ENCODE data around the gene TMEM156.

Gene TMEM156

GRCh38 chr4:38931125-38931524 lies 101.1 kb downstream of the TMEM156 start:
- Histone ChIP-seq H3K18ac (ENCODE audit: low read depth in 1 of 2, low read length in 2 of 2) (no peak overlapping the region), H4K91ac (ENCODE audit: low read length) (no peak overlapping the region), H3K14ac (ENCODE audit: low read length in 2 of 2) (no peak overlapping the region), H3K9ac (ENCODE audit: low read length) (no peak overlapping the region), H2AK5ac (ENCODE audit: low read length, severe bottlenecking) (peak overlapping the region; percentile 81), H2BK120ac (ENCODE audit: low read depth, low read length) (no peak overlapping the region), H2BK5ac (ENCODE audit: low read depth, low read length, poor library complexity, severe bottlenecking) (no peak overlapping the region), H3K4me1 (ENCODE audit: control insufficient read depth, insufficient read depth, low read depth, low read length) (peaks cover 7% of the 10 kb centered on the region), H3K27ac (ENCODE audit: low read length, poor library complexity, severe bottlenecking) (no peak overlapping the region), H3K27me3 (ENCODE audit: control insufficient read depth in 1 of 2, insufficient read depth in 1 of 2, low read length in 2 of 2) (no peaks in the 10 kb centered on the region), H2AFZ (ENCODE audit: low read depth, low read length) (no peak overlapping the region), H3K4ac (ENCODE audit: low read depth in 1 of 2, low read length in 2 of 2) (no peak overlapping the region), H2BK12ac (ENCODE audit: low read length in 2 of 2) (no peak overlapping the region), H2BK15ac (ENCODE audit: low read depth, poor library complexity, severe bottlenecking) (no peak overlapping the region), H3K9me3 (ENCODE audit: control insufficient read depth, low read length) (no peaks in the 10 kb centered on the region), H4K8ac (ENCODE audit: low read length) (no peak overlapping the region), H3K23ac (ENCODE audit: low read length in 2 of 2) (no peak overlapping the region), H3K4me3 (ENCODE audit: insufficient read depth in 1 of 2, low read depth in 1 of 2, low read length in 2 of 2) (no peak overlapping the region), H3K4me2 (ENCODE audit: low read length, poor library complexity, severe bottlenecking) (no peak overlapping the region), H3K79me1 (replicated peaks; ENCODE audit: low read length, poor library complexity, severe bottlenecking) (peaks cover 25% of the 10 kb centered on the region), H3K36me3 (ENCODE audit: control insufficient read depth in 1 of 2, insufficient read depth in 2 of 2, low read depth in 1 of 2, low read length in 2 of 2) (peaks cover 32 to 95% of the 10 kb centered on the region in 2 experiments)
- 100% methylated on average over 3 of the region's 5 CpGs for WGBS
- no peak for DNase-seq

- peaks cover 25% of the 10 kb centered on the region for H3K79me1 ChIP-seq (replicated peaks; ENCODE audit: low read length, poor library complexity, severe bottlenecking)
- no peak overlapping the region for H3K18ac ChIP-seq (ENCODE audit: low read depth in 1 of 2, low read length in 2 of 2)
- H2AK5ac ChIP-seq (ENCODE audit: low read length, severe bottlenecking), result no peak overlapping the region
- no peak overlapping the region for H4K91ac ChIP-seq (ENCODE audit: low read length)
- H3K36me3 ChIP-seq (ENCODE audit: control insufficient read depth in 1 of 2, insufficient read depth in 2 of 2, low read depth in 1 of 2, low read length in 2 of 2), result peaks cover 34 to 97% of the 10 kb centered on the region in 2 experiments
- H2BK120ac ChIP-seq (ENCODE audit: low read depth, low read length), result no peak overlapping the region
- no peak overlapping the region for H3K9ac ChIP-seq (ENCODE audit: low read length)
- H3K27me3 ChIP-seq (ENCODE audit: control insufficient read depth in 1 of 2, insufficient read depth in 1 of 2, low read length in 2 of 2), result no peaks in the 10 kb centered on the region
- DNase-seq, result no peak
- no peak overlapping the region for H3K4me3 ChIP-seq (ENCODE audit: insufficient read depth in 1 of 2, low read depth in 1 of 2, low read length in 2 of 2)
- H3K4me1 ChIP-seq (ENCODE audit: control insufficient read depth, insufficient read depth, low read depth, low read length), result peaks cover 7% of the 10 kb centered on the region
- H2BK5ac ChIP-seq (ENCODE audit: low read depth, low read length, poor library complexity, severe bottlenecking), result no peak overlapping the region
- no peak overlapping the region for H3K14ac ChIP-seq (ENCODE audit: low read length in 2 of 2)
- H3K4me2 ChIP-seq (ENCODE audit: low read length, poor library complexity, severe bottlenecking), result no peak overlapping the region
- H2BK15ac ChIP-seq (ENCODE audit: low read depth, poor library complexity, severe bottlenecking), result no peak overlapping the region
- no peaks in the 10 kb centered on the region for H3K9me3 ChIP-seq (ENCODE audit: control insufficient read depth, low read length)
- no peak overlapping the region for H4K8ac ChIP-seq (ENCODE audit: low read length)
- no peak overlapping the region for H3K4ac ChIP-seq (ENCODE audit: low read depth in 1 of 2, low read length in 2 of 2)
- no peak overlapping the region for H3K23ac ChIP-seq (ENCODE audit: low read length in 2 of 2)
- no peak overlapping the region for H2AFZ ChIP-seq (ENCODE audit: low read depth, low read length)
- H3K27ac ChIP-seq (ENCODE audit: low read length, poor library complexity, severe bottlenecking), result no peak overlapping the region
- WGBS, result 85% methylated on average over 3 of the region's 6 CpGs
- H2BK12ac ChIP-seq (ENCODE audit: low read length in 2 of 2), result no peak overlapping the region
Observed at GRCh38 chr4:38930707-38931106, 101.5 kb downstream of the TMEM156 start.

GRCh38 chr4:38930204-38930603 lies 102.0 kb downstream of the TMEM156 start:
- H3K4me3 ChIP-seq (ENCODE audit: insufficient read depth in 1 of 2, low read depth in 1 of 2, low read length in 2 of 2), result no peak overlapping the region

GRCh38 chr4:38928974-38929373 lies 103.2 kb downstream of the TMEM156 start:
- Histone ChIP-seq H3K79me1 (replicated peaks; ENCODE audit: low read length, poor library complexity, severe bottlenecking) (peaks cover 23% of the 10 kb centered on the region), H2AK5ac (ENCODE audit: low read length, severe bottlenecking) (no peak overlapping the region), H3K27me3 (ENCODE audit: control insufficient read depth in 1 of 2, insufficient read depth in 1 of 2, low read length in 2 of 2) (no peaks in the 10 kb centered on the region), H3K27ac (ENCODE audit: low read length, poor library complexity, severe bottlenecking) (no peak overlapping the region), H3K9ac (ENCODE audit: low read length) (no peak overlapping the region), H2BK12ac (ENCODE audit: low read length in 2 of 2) (no peak overlapping the region), H3K4me2 (ENCODE audit: low read length, poor library complexity, severe bottlenecking) (no peak overlapping the region), H3K4ac (ENCODE audit: low read depth in 1 of 2, low read length in 2 of 2) (no peak overlapping the region), H4K8ac (ENCODE audit: low read length) (no peak overlapping the region), H2BK5ac (ENCODE audit: low read depth, low read length, poor library complexity, severe bottlenecking) (no peak overlapping the region), H3K36me3 (ENCODE audit: control insufficient read depth in 1 of 2, insufficient read depth in 2 of 2, low read depth in 1 of 2, low read length in 2 of 2) (peaks cover 28 to 97% of the 10 kb centered on the region in 2 experiments), H3K9me3 (ENCODE audit: control insufficient read depth, low read length) (no peaks in the 10 kb centered on the region), H2BK120ac (ENCODE audit: low read depth, low read length) (no peak overlapping the region), H3K18ac (ENCODE audit: low read depth in 1 of 2, low read length in 2 of 2) (no peak overlapping the region), H3K14ac (ENCODE audit: low read length in 2 of 2) (no peak overlapping the region), H2AFZ (ENCODE audit: low read depth, low read length) (no peak overlapping the region), H3K23ac (ENCODE audit: low read length in 2 of 2) (no peak overlapping the region), H2BK15ac (ENCODE audit: low read depth, poor library complexity, severe bottlenecking) (no peak overlapping the region), H3K4me1 (ENCODE audit: control insufficient read depth, insufficient read depth, low read depth, low read length) (peaks cover 7% of the 10 kb centered on the region), H4K91ac (ENCODE audit: low read length) (no peak overlapping the region), H3K4me3 (ENCODE audit: insufficient read depth in 1 of 2, low read depth in 1 of 2, low read length in 2 of 2) (no peak overlapping the region)
- no peak for DNase-seq
- 89% methylated on average over 9 of the region's 9 CpGs for WGBS

More at GRCh38 chr4:38930204-38930603, 102.0 kb downstream of the TMEM156 start:
- no peak overlapping the region for H4K91ac ChIP-seq (ENCODE audit: low read length)
- H3K18ac ChIP-seq (ENCODE audit: low read depth in 1 of 2, low read length in 2 of 2), result no peak overlapping the region
- H2AFZ ChIP-seq (ENCODE audit: low read depth, low read length), result no peak overlapping the region
- H2BK15ac ChIP-seq (ENCODE audit: low read depth, poor library complexity, severe bottlenecking), result no peak overlapping the region
- H4K8ac ChIP-seq (ENCODE audit: low read length), result no peak overlapping the region
- DNase-seq, result no peak
- no peak overlapping the region for H2BK5ac ChIP-seq (ENCODE audit: low read depth, low read length, poor library complexity, severe bottlenecking)
- H3K9me3 ChIP-seq (ENCODE audit: control insufficient read depth, low read length), result no peaks in the 10 kb centered on the region
- H3K4ac ChIP-seq (ENCODE audit: low read depth in 1 of 2, low read length in 2 of 2), result no peak overlapping the region
- H3K4me2 ChIP-seq (ENCODE audit: low read length, poor library complexity, severe bottlenecking), result no peak overlapping the region
- no peak overlapping the region for H2BK12ac ChIP-seq (ENCODE audit: low read length in 2 of 2)
- H3K79me1 ChIP-seq (replicated peaks; ENCODE audit: low read length, poor library complexity, severe bottlenecking), result peaks cover 25% of the 10 kb centered on the region
- H3K9ac ChIP-seq (ENCODE audit: low read length), result no peak overlapping the region
- H2AK5ac ChIP-seq (ENCODE audit: low read length, severe bottlenecking), result no peak overlapping the region
- peaks cover 34 to 97% of the 10 kb centered on the region in 2 experiments for H3K36me3 ChIP-seq (ENCODE audit: control insufficient read depth in 1 of 2, insufficient read depth in 2 of 2, low read depth in 1 of 2, low read length in 2 of 2)
- 57% methylated on average over 1 of the region's 1 CpG for WGBS
- H3K27ac ChIP-seq (ENCODE audit: low read length, poor library complexity, severe bottlenecking), result no peak overlapping the region
- no peak overlapping the region for H3K23ac ChIP-seq (ENCODE audit: low read length in 2 of 2)
- no peak overlapping the region for H2BK120ac ChIP-seq (ENCODE audit: low read depth, low read length)
- peaks cover 7% of the 10 kb centered on the region for H3K4me1 ChIP-seq (ENCODE audit: control insufficient read depth, insufficient read depth, low read depth, low read length)
- H3K27me3 ChIP-seq (ENCODE audit: control insufficient read depth in 1 of 2, insufficient read depth in 1 of 2, low read length in 2 of 2), result no peaks in the 10 kb centered on the region
- no peak overlapping the region for H3K14ac ChIP-seq (ENCODE audit: low read length in 2 of 2)
